ENCODE measurements around the gene PITPNB. TPM values are rescaled to one million over a fixed set of nuclear protein-coding genes. Genes with fewer than 3 reads are reported as not detected.
A peak's percentile ranks its signal among the peaks of the same experiment; 100 is the strongest.

Gene PITPNB
- total RNA-seq, 1 experiment from 2014 or later = 46.2 TPM

DNA sequence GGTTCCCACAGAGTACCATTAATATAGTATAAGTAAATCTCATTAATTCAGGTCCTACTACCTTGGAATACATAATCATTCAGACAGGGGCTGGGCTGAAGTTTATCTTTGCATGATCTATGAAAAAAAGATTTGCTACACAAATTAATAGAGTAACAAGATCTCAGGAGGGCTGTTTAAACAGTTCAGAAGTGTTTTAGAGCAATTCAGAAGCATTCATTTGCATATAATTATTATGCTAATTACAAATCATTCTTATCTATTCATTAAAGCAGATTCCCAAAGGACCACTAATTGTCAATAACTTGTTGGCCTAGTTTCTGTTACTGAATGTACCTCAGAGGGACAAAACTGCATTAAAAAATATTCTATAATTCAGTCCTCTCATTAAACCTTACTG is 40.5 kb downstream of the PITPNB start:
- no peaks in the 10 kb centered on the region for H3K9me3 ChIP-seq (replicated peaks)
- no peaks in the 10 kb centered on the region for H3K27me3 ChIP-seq
- H3K27ac ChIP-seq = no peak overlapping the region
- DNase-seq = no peak
- H3K4me1 ChIP-seq = peaks cover 31% of the 10 kb centered on the region
- H3K36me3 ChIP-seq = peaks cover 6% of the 10 kb centered on the region
- H3K4me3 ChIP-seq = no peak overlapping the region

DNA sequence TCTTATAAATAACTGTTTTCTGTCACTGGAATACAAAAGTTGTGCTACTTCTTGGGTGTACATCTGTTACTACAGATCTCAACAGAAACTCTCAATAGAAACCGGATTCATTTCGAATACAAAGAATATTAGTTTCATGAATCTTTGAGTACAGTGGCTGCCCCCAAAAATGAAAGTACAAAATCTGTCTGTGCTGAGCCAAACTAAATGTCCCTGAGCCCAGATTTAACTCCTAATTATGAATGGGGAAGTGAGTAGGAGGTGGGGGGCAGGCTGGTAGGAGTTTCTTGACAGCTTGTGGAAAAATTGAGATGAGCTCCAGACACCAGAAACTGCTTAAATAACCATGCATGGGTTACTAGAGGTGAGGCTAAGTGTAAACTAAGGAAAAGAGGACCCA is 41.6 kb downstream of the PITPNB start:
- DNase-seq = no peak
- Histone ChIP-seq H3K27me3 (no peaks in the 10 kb centered on the region), H3K36me3 (peaks cover 16% of the 10 kb centered on the region), H3K4me1 (peaks cover 31% of the 10 kb centered on the region), H3K27ac (peak overlapping the region; percentile 0; the same call in 1 of the 2 replicates), H3K9me3 (replicated peaks) (no peaks in the 10 kb centered on the region), H3K4me3 (no peak overlapping the region)

DNA sequence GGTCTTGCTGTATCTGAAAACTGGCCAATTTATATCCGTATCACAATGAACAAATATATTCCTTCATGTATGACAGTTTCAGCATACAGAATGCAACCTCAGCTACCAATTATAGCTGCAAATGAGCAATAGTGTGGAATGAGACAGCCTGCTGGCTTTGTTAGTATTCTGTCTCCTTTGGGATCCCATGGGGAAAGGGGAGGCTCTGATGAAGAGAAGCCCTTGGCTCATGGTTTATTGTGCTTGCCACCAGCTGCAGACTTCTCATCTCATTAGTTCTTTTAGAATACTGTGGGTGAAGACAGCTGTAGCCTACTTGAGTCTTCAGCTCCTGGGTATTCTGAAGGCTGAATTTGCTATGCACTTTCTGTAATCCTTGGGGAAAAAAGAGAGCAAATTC is 42.4 kb downstream of the PITPNB start:
- Histone ChIP-seq H3K9me3 (replicated peaks) (no peaks in the 10 kb centered on the region), H3K4me1 (peaks cover 31% of the 10 kb centered on the region), H3K4me3 (no peak overlapping the region), H3K27ac (peak overlapping the region; percentile 8; the same call in 1 of the 2 replicates), H3K36me3 (peaks cover 19% of the 10 kb centered on the region), H3K27me3 (no peaks in the 10 kb centered on the region)
- peak; percentile 76 to 85 for DNase-seq

DNA sequence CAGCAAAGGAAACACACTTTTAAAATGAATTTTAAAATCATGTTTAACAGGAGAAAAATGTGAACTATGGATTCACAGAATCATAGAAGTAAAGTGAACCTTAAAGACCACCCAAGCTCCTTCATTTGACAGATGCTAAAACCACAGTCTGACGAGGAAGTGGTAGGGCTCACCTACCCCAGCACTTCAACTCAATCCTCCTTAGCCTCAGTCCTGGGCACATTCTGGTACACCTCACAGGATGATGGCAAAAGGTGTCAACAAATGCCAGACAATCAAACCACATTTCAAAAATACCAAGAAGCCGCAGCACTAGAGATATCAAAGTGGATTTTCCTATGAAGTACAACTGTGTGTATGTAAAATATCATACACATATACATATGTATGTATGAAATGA is 43.1 kb downstream of the PITPNB start:
- Histone ChIP-seq H3K27ac (no peak overlapping the region; the same call in 1 of the 2 replicates), H3K36me3 (peaks cover 25% of the 10 kb centered on the region), H3K4me1 (peaks cover 31% of the 10 kb centered on the region)

DNA sequence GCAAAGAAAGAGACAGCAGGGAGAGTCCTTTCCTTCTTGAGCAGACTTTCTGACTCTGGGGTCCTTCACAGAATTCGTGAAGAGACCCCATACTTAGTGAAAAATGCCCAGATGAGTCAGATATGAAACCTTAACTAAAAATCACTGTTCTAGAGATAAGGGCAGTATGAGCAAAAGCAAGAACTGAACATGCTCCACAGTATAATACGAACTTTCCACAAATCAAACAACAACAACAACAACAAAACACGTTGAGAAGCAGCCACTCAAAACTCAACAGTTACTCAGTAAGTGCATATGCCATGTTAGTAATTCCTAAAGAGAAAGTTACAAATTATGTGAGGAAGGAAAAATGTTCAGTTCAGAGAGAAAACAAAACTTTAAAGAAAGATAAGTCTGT is 44.3 kb downstream of the PITPNB start:
- Histone ChIP-seq H3K9me3 (replicated peaks) (no peaks in the 10 kb centered on the region), H3K27me3 (no peaks in the 10 kb centered on the region), H3K4me3 (no peak overlapping the region), H3K36me3 (peaks cover 34% of the 10 kb centered on the region), H3K4me1 (peaks cover 27% of the 10 kb centered on the region), H3K27ac (no peak overlapping the region)
- no peak for DNase-seq

More for the DNA sequence above, 43.1 kb downstream of the PITPNB start:
- H3K27me3 ChIP-seq = no peaks in the 10 kb centered on the region
- no peak for DNase-seq
- H3K9me3 ChIP-seq (replicated peaks) = no peaks in the 10 kb centered on the region
- H3K4me3 ChIP-seq = no peak overlapping the region

DNA sequence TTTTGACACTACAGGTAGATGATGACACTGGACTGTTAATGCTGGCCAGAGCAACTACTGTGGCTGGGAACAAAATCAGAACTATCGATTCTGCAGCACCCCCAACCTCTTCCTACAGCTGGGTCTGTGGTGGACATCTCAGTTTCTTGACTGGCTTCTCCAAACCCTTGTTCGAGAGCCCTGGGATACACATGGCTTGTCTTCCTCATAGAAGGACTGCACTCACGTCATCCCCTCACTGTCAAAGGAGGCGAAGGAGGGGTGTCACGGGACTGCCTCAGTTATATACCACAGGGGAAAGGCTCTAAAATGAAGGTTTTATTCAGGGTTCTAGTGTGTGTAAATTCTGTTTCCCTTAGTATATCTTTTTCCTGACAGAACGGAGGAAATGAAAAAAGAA is 44.9 kb downstream of the PITPNB start:
- H3K4me1 ChIP-seq = peaks cover 27% of the 10 kb centered on the region
- no peak overlapping the region for H3K27ac ChIP-seq
- no peak overlapping the region for H3K4me3 ChIP-seq
- no peaks in the 10 kb centered on the region for H3K9me3 ChIP-seq (replicated peaks)
- no peaks in the 10 kb centered on the region for H3K27me3 ChIP-seq
- H3K36me3 ChIP-seq = peaks cover 40% of the 10 kb centered on the region
- DNase-seq = no peak

DNA sequence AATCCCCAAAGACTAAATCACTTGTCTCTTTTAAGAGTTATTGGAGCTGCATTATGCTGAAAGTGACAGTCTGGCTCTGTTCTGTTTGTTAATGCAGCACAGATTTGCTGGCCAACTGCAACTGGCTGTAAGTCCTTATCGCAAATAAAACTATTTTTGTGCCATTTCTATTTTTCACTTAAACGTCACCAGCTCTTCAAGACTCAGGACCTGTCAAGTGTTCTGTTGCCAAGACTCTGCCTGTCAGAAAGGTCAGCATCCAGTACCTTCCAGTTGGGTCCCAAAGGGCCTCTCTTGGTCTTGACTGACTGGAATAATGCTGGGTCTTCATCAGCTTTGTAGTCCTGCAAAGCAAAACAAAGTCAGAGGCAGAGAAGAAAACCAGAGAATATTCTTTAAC is 45.6 kb downstream of the PITPNB start:
- Histone ChIP-seq H3K9me3 (replicated peaks) (no peaks in the 10 kb centered on the region), H3K36me3 (peaks cover 44% of the 10 kb centered on the region), H3K27me3 (no peaks in the 10 kb centered on the region), H3K4me3 (no peak overlapping the region), H3K4me1 (peaks cover 25% of the 10 kb centered on the region), H3K27ac (no peak overlapping the region)
- no peak for DNase-seq

DNA sequence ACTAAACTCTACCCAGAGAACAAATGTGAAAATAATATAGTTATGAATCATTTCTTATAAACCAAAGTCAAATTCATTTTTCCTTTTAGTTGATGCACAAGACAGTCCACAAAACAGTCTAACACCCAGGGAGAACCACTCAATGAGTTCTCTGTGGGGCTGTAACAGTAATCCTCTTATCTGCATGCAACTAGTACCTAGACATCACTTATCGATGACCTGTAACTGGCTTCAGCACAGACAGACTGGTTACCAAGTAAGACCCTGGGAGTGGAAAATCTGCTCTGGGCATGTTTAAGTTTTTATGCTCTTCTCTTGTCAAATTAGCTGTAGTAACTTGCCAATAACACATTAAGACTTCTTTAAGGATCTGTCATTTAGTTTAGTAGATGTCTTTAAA is 46.6 kb downstream of the PITPNB start:
- H3K4me1 ChIP-seq = peaks cover 20% of the 10 kb centered on the region
- H3K27ac ChIP-seq = no peak overlapping the region

DNA sequence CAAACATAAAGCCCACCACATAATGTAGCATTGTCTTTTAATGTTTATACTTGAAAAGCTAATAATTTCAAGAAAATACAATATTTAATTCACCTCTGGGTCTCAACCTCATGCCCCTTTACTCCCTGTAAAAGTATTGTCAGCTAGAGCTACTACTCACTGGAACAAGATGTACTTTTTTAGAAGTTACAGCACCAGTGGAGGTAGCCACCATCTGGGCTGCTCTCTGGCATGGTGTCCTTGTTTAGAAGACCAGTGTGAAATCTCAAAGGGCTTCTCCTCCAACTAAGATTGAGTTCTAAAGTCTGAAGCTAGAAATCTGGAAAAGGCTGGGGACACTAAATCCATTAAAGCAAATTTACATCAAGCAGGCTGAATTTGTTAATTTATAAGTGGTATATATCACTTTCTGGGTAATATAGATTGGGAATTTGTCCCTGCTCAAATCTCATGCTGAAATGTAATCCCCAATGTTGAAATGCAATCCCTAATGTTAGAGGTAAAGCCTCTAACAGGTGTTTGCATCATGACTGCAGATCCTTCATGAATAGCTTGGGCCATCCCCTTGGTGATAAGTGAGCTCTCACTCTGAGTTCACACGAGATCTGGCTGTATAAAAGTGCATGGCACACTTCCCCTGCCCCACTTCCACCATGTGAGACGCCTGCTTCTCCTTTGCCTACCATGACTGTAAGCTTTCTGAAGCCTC is 47.6 kb downstream of the PITPNB start:
- Histone ChIP-seq H3K4me3 (no peak overlapping the region), H3K9me3 (replicated peaks) (no peaks in the 10 kb centered on the region), H3K27me3 (no peaks in the 10 kb centered on the region), H3K36me3 (peaks cover 53% of the 10 kb centered on the region), H3K27ac (no peak overlapping the region), H3K4me1 (peaks cover 19% of the 10 kb centered on the region)
- DNase-seq = no peak

More for the DNA sequence above, 46.6 kb downstream of the PITPNB start:
- H3K36me3 ChIP-seq = peaks cover 51% of the 10 kb centered on the region
- H3K9me3 ChIP-seq (replicated peaks) = no peaks in the 10 kb centered on the region
- DNase-seq = no peak
- no peak overlapping the region for H3K4me3 ChIP-seq
- H3K27me3 ChIP-seq = no peaks in the 10 kb centered on the region

DNA sequence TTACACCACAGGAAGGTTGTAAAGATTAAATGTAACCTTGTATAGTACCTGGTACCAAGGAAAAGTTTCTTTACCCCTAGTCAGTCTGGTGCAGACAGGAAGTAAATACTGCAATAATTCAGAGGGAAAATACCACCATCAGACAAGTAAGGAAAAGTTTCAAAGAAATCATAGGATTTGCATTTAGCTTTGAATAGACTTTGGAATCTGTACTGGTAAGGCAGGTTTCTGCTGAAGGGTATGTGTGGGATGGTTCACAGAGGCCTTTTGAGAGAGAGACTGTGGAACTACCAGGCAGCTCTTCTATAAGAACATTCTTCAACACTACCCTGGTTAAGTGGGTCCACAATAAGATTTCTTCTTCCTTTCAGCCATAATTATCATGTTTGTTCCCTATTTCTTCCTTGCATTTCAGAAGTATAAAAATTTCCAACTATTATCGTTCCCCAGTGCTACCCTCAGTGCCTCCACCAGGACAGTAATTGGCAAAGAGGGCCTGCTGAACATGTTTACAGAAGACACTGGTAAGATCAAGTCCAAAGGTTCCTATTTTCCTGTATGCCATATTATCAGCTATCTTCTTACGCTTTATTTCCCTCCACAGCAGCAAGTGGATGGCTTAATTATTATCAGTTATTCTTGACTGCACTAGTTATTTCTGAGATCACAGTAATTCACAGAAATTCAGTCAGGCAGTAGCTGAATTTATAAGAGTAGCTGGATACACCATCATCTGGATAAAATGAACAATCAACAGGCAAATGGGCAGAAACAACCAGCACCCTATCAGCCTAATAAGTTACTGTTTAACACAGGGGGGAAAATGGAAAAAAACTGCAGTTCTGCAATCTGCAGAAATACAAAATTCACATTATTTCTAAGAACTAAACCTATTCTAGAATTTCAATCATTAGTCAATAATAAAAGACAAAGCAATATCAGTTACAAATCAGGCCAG is 48.5 kb downstream of the PITPNB start:
- H3K9me3 ChIP-seq (replicated peaks) = no peaks in the 10 kb centered on the region
- H3K27me3 ChIP-seq = no peaks in the 10 kb centered on the region
- H3K4me1 ChIP-seq = peaks cover 21% of the 10 kb centered on the region
- H3K4me3 ChIP-seq = no peak overlapping the region
- no peak for DNase-seq
- peaks cover 53% of the 10 kb centered on the region for H3K36me3 ChIP-seq
- no peak overlapping the region for H3K27ac ChIP-seq

DNA sequence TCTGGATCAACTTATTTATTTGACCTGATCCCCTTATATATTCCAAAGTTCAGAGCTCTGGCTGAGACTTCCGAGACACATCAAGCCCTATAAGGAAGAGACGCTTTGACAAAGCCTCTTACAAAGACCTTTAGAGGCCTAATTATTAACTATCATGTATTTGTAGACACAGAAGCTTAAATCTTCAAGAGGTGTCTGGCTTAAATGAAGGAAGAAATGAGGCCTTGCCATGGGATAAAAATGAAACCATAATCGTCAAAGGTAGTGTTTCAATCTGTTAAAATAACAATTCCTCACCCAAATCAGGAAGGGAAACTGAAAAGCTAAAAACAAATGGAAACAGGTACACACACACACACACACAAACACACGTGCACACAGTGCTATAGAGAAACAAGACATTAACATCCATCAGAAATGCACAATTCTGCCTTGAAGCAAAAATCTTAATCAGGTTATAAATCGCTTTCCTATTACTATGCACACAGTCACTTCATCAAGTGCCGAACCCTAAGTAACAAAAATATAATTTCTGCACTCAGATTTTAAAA is 50.2 kb downstream of the PITPNB start:
- Histone ChIP-seq H3K9me3 (replicated peaks) (no peaks in the 10 kb centered on the region), H3K4me3 (no peak overlapping the region), H3K4me1 (peaks cover 27% of the 10 kb centered on the region), H3K27me3 (no peaks in the 10 kb centered on the region), H3K27ac (no peak overlapping the region), H3K36me3 (peaks cover 61% of the 10 kb centered on the region)
- no peak for DNase-seq

DNA sequence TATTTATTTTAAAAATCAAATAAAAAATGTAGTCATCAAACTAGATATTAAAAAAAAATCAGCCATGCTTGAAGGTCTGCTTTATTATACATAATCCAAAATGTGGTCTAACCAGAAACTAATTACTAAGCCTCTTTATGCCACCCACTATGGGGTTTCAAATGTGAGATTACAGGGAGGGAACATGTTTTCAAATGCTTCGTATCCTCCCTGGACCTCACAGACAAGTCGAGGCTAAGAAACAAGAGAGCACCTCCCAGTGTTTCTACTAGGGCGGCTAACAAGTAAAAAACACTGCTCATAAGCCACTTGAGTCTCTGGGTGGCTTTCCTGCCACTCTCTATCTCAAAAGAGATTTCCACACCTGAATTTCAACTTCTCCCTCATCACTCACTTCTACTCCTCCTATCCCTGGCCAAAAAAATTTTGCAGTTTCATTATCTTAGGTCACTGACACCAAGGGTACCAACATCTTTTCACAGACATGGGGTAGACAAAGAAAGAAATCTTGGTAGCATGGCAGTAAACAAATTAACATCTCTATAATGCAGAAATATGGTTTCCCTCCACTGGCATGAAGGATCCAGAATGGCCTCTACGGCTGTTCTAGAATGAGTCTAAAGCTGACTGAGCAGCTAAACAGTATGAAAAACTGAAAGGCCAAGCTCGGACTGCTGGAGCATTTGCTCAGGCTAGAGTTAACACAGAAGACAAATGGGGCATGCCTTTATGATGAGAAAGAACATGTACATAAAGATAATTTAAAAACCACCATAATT is 50.9 kb downstream of the PITPNB start:
- Histone ChIP-seq H3K4me3 (no peak overlapping the region), H3K27ac (no peak overlapping the region)

DNA sequence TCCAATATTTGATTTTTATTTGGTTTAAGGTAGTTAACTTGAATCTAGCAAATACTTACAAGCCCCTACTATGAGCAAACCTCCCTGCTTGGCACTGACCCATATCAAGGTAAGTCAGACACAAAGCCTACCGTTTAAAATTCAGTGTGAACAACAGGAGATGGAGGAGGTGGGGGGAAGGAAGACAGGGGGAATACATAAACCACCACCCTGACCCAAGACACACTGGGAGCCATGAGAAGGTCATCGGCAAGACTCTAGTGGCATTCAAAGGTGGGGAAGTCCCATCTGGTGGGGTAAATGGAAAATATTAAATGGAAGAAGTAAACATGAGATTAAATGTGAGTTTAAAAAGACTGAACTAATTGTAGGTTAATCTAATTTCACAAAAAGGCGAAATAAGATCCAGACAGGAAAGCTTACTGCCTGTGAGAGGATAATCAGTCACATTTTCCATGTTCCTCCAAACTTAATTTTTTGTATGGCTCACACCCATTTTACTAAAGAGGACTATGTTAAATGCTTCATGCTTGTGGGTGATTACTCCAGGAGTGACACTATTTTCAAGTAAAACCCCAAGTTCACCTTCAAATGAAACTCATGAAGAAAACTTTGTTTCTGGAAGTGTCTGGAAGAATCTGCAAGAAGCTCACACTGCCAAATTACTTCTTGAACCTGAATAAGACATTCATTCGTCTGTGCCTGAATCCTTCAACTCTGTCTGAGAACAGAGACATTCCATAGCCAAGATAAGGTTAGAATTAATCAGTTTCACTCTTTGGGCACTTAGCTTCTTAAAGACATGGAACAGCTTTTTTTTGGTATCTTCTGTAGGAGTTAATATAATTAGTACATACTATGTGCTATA is 51.7 kb downstream of the PITPNB start:
- Histone ChIP-seq H3K27me3 (no peaks in the 10 kb centered on the region), H3K4me3 (no peak overlapping the region), H3K9me3 (replicated peaks) (no peaks in the 10 kb centered on the region), H3K27ac (no peak overlapping the region), H3K36me3 (peaks cover 49% of the 10 kb centered on the region), H3K4me1 (peaks cover 27% of the 10 kb centered on the region)
- DNase-seq = no peak

More for the DNA sequence above, 50.9 kb downstream of the PITPNB start:
- DNase-seq = no peak
- no peaks in the 10 kb centered on the region for H3K9me3 ChIP-seq (replicated peaks)
- peaks cover 54% of the 10 kb centered on the region for H3K36me3 ChIP-seq
- H3K27me3 ChIP-seq = no peaks in the 10 kb centered on the region
- H3K4me1 ChIP-seq = peaks cover 27% of the 10 kb centered on the region

Measured in SJCRH30 (cell line).